NCI-H2107 treated with DMSO at 0.1 percent for 48 hours (cell line): ENCODE data around the gene CEP250.
"Not testable (repeated sequence)": the region's sequence is repeated elsewhere in the genome, so short reads cannot be mapped to it uniquely, and the experiment has no call there.

Experiments used
- DNase-seq: peaks from one replicate; lab custom pipeline; 2025; ENCODE audit not compliant: unreplicated experiment; lab: John Stamatoyannopoulos, UW

The CEP250 gene

GRCh38 chr20:35492352-35492751 is 37.0 kb downstream of the CEP250 start:
- no peak for DNase-seq

GRCh38 chr20:35496481-35496880 is 41.1 kb downstream of the CEP250 start:
- DNase-seq: no peak

- no peak for DNase-seq
These were observed 41.9 kb downstream of the CEP250 start for GRCh38 chr20:35497320-35497719.

- no peak for DNase-seq
These were observed 42.4 kb downstream of the CEP250 start for GRCh38 chr20:35497780-35498189.

GRCh38 chr20:35499271-35499670 is 43.9 kb downstream of the CEP250 start:
- no peak for DNase-seq

- DNase-seq: no peak
These were observed 47.0 kb downstream of the CEP250 start for GRCh38 chr20:35502352-35502751.

- no peak for DNase-seq
These were observed 47.9 kb downstream of the CEP250 start for GRCh38 chr20:35503281-35503680.

GRCh38 chr20:35503841-35504561 is 48.6 kb downstream of the CEP250 start:
- no peak for DNase-seq

GRCh38 chr20:35504751-35505150 is 49.4 kb downstream of the CEP250 start:
- DNase-seq: no peak

GRCh38 chr20:35506179-35506578 is 50.8 kb downstream of the CEP250 start:
- DNase-seq: no peak

GRCh38 chr20:35506872-35507638 is 51.7 kb downstream of the CEP250 start:
- no peak for DNase-seq

GRCh38 chr20:35508493-35509218 is 53.3 kb downstream of the CEP250 start:
- no peak for DNase-seq

GRCh38 chr20:35510951-35511735 is 55.7 kb downstream of the CEP250 start:
- DNase-seq: no peak

- no peak for DNase-seq
These were observed 56.5 kb downstream of the CEP250 start for GRCh38 chr20:35511814-35512420.

GRCh38 chr20:35514371-35514932 is 59.1 kb downstream of the CEP250 start:
- no peak for DNase-seq

GRCh38 chr20:35515341-35515740 is 59.9 kb downstream of the CEP250 start:
- no peak for DNase-seq

- DNase-seq: no peak
These were observed 60.7 kb downstream of the CEP250 start for GRCh38 chr20:35515949-35516645.

GRCh38 chr20:35517125-35517524 is 61.7 kb downstream of the CEP250 start:
- no peak for DNase-seq

GRCh38 chr20:35517767-35518166 is 62.4 kb downstream of the CEP250 start:
- DNase-seq: not testable (repeated sequence)

- DNase-seq: no peak
These were observed 63.6 kb downstream of the CEP250 start for GRCh38 chr20:35518955-35519354.
